Vagina (tissue), 1 donor: ENCODE measurements around the gene FCGR3B. TPM values are rescaled to one million over a fixed set of nuclear protein-coding genes. Genes with fewer than 3 reads are reported as not detected.

Experiments used
- total RNA-seq: library from RNA; depleted of rRNA; stranded (reverse); fragments of >200 nt; gene quantifications from one replicate; pipeline ENCODE4 v1.2.3, GENCODE V29; 2016

The FCGR3B gene
- total RNA-seq, 1 donor from 2014 or later = 2.5 TPM

Other genes starting within 250 kb of the FCGR3B start
- 26.3 TPM for gene FCGR2A, start 125.7 kb downstream of the FCGR3B start, total RNA-seq
- gene HSPA6, start 106.6 kb downstream of the FCGR3B start, total RNA-seq = 0.98 TPM
- gene FCGR3A, start 81.4 kb downstream of the FCGR3B start, total RNA-seq = 14.2 TPM
- 10.3 TPM for gene FCGR2B, start 32.0 kb upstream of the FCGR3B start, total RNA-seq
- gene FCRLA, start 76.1 kb upstream of the FCGR3B start, total RNA-seq = not detected
- gene FCRLB, start 90.4 kb upstream of the FCGR3B start, total RNA-seq = not detected
- gene DUSP12, start 118.6 kb upstream of the FCGR3B start, total RNA-seq = 34.1 TPM
- gene ATF6, start 135.1 kb upstream of the FCGR3B start, total RNA-seq = 21.1 TPM